ENCODE data around the gene TSC22D1. TPM values are rescaled to one million over a fixed set of nuclear protein-coding genes. Genes with fewer than 3 reads are reported as not detected.
A peak's percentile ranks its signal among the peaks of the same experiment; 100 is the strongest.
"Not testable (repeated sequence)": the region's sequence is repeated elsewhere in the genome, so short reads cannot be mapped to it uniquely, and the experiment has no call there.

The TSC22D1 gene
- total RNA-seq, 1 donor from 2014 or later = 144 TPM

DNA sequence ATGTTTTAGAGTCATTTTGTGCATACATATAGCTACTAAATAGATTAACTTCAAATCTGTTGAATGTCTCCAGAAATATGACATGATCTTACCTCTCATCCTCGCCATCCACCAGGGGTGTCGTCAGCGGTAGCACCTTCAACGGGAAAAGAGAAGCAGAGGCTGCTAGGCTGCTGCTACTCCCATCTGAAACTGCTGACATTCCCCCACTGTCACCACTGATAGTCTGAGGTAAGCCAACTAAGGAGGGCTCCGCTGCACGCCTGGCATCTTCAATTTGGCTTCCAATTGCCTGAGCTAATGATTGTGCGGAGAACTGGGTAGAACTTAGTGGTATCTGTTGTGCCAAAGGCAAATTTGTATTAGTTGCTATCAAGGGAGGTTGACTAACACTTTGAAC is 3.1 kb downstream of the TSC22D1 start:
- DNase-seq = no peak

- DNase-seq = no peak
Observed at GRCh38 chr13:44566601-44567000, 9.5 kb downstream of the TSC22D1 start.

- no peak for DNase-seq
Observed at GRCh38 chr13:44565881-44566280, 10.2 kb downstream of the TSC22D1 start.

DNA sequence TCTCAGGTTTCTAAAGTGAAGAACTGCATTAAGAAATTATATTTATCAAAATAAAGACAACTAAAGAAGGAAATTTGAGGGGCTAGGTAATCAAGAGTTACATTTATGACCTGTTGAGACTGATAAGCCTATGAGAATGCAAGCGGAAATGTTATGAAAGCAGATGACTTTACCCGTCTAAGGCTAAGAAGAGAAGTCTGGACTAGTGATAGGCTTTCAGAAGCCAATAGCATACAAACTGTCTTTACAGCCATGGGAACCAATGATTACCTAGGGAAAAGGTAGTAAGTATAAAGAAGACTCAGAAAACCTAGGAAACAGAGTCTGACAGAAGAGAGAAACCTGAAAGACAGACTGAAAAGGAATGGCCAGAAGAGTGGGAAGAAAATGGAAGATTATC is 11.2 kb downstream of the TSC22D1 start:
- DNase-seq = no peak

- DNase-seq = not testable (repeated sequence)
Observed at GRCh38 chr13:44562853-44563252, 13.3 kb downstream of the TSC22D1 start.

GRCh38 chr13:44561351-44561750 is 14.8 kb downstream of the TSC22D1 start:
- DNase-seq = no peak

DNA sequence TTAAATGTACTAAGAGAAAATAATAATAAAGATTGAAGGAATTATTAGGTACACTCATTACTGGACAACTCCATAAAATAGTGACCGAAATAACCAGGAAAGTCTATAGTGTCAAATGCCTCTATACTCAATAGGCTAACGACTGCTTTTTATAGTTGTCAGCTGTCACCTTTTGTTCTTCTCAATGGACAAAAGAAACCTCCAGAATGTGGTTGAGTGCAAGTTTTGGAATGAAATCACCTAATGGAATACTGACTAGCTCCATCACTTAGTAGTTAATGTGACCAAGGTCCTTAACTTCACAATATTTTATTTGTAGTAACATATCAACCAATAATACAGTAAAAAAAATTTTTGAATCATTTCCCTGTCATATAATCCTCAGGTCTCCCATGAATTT is 18.1 kb downstream of the TSC22D1 start:
- DNase-seq = no peak

DNA sequence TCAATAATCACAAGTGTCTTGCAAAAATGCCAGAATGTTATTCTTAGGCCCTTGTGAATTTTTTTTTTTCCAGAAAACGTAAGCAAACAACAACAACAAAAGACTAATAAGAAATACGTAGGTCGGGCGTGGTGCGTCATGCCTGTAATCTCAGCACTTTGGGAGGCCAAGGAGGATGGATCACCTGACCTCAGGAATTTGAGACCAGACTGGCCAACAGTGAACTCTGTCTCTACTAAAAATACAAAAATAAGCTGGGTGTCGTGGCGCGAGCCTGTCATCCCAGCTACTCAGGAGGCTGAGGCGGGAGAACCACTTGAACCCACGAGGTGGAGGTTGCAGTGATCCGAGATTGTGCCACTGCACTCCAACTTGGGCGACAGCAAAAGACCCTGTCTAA is 20.9 kb downstream of the TSC22D1 start:
- DNase-seq = no peak

- DNase-seq = no peak
Observed at GRCh38 chr13:44549476-44549875, 26.7 kb downstream of the TSC22D1 start.

DNA sequence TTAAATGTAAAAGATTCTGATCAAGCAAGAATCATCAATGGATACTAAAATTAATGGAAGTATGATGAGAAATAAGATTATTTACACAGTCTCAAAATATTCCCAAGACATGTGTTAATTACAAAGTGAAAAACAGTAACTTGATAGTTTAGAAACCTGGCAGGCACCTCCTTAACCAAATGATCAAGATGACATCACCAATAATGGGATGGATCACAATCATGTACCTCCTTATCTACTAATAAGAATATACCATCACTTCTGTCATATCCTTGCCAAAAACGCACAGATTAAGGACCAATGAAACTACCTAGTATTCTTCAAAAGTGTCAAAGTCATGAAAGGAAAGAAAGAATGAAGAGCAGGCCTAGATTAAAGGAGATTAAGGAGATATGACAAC is 30.0 kb downstream of the TSC22D1 start:
- no peak for DNase-seq

GRCh38 chr13:44543369-44543768 is 32.8 kb downstream of the TSC22D1 start:
- no peak for DNase-seq

DNA sequence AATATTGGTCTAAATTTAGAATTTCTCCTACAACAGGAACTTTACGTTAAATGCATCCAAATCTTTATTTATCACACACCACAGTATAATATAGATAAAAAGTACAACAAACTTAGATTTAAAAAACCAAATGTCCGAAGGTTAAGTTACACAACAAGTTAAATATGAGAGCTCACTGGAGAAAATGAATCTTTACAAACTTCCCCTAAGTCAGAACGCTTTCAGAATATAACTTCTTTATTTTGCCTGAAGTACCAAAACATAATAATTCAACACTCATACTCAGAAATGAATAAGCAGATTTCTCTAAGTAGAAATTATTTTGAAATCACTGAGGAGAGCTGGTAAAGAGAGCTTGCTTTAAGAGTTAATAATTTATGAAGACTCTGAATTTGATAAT is 33.8 kb downstream of the TSC22D1 start:
- DNase-seq = no peak

DNA sequence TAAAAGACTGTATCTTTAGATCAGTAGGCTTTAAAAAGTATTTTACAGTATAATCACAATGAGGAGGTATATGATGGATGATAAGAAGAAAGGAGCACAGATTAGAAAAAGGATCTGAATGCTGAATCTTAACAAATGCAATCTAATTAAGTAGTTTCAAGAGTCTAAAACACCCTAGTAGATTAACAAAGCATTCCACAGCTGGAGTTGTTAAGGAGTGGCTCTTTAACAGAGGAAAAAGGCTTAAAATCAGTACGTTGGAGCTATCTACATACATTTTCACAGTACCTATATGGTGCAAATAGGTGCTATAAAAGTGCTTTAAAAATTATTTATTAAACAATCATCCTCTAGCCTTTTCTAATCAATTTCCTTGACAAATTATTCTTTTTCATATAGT is 34.5 kb downstream of the TSC22D1 start:
- no peak for DNase-seq

- DNase-seq = peak; percentile 6
Observed at GRCh38 chr13:44540761-44541434, 35.2 kb downstream of the TSC22D1 start.

- DNase-seq = no peak
Observed at GRCh38 chr13:44537248-44537647, 38.9 kb downstream of the TSC22D1 start.

GRCh38 chr13:44523146-44524015 is 52.7 kb downstream of the TSC22D1 start:
- DNase-seq = peak; percentile 16

DNA sequence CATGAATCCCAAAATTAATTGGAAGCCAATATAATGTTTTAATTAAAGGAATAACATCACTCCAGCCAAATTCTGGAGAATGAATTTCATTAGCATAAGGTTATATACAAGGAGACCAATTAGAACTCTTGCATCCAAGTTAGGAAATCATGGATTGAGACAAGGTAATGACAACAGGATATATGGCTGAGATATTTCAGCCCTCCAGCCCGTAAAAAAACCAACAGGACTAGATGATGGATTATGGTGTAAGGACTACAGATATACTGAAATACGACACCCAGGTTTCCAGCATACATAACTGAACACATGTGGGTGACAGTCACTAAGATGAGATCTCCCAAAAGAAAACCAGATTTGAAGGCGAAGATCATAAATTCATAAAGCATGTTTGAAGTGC is 56.5 kb downstream of the TSC22D1 start:
- no peak for DNase-seq

DNA sequence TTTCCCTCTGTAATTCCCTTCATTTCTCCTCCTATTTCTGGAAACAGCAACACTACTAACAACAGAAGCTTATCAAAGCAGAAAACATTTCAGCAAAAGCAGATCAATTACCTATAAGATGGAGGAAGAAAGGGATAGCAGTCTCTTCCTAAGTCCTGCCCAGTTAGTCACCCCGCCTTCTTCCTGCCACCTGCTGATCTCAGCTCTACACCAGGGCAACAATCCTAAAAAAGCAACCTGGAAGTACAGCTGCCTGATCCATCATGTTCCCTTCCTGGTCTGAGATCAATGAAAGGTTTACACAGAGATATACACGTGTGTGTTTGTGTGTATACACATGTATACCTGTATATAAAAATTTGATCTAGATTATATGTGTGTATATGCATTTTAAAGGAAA is 59.4 kb downstream of the TSC22D1 start:
- DNase-seq = peak; percentile 5

DNA sequence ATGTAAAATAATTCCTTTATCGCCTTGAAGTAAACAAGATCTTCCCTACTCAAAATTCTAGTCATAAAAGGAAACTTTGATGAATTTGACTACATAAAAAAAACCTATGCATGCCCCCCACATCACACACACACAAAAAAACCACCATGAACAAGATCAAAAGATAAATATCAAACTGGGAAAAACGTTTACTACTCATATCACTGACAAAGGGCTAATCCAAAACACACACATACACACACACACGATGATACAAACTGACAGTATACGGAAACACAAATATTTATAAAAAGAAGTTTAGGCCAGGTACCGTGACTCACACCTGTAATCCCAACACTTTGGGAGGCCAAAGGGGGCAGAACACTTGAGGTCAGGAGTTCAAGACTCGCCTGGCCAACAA is 61.9 kb downstream of the TSC22D1 start:
- no peak for DNase-seq

GRCh38 chr13:44509853-44510252 is 66.3 kb downstream of the TSC22D1 start:
- not testable (repeated sequence) for DNase-seq

DNA sequence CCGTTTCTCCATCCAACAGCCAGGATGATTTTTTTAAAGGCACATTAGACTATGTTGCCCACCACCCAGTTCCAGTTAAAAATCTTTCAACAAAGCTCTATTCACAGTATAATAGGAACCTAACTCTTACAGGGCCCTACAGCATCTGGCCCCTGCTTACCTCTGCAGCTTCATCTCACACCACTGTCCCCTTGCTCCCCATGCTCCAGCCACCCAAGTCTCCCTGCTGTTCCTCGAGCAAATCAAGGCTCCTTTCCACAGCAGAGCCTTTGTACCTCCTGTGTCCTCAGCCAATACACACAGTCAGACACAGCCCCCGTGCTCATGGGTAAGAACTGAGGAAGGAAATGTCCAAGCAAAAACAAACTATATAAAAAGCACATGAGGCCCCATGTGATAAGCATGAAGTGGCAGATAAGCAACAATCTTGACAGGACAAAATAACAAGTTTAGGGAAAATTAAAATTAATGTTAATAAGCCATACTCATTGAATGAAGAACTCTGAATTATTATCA is 67.5 kb downstream of the TSC22D1 start:
- DNase-seq = no peak

DNA sequence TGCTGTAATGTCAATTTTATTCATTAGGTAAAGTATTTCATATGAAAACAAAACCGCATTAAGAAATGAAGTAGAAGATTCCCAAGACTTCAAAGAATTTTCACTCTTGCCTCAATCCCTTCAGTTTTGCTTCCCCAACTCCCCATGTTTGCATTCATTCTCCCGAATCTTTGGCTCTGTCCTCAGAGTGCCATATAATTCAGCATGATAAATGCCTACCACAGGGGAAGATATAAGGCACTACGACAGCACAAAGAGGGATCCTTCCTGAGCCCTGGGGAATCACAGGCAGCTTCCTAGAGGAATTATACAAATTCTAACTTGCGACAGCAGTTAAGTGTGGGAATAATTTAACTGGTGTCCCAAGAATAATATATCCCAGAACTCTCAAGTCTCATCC is 68.5 kb downstream of the TSC22D1 start:
- no peak for DNase-seq

- DNase-seq = no peak
Observed at GRCh38 chr13:44506719-44507118, 69.4 kb downstream of the TSC22D1 start.

GRCh38 chr13:44506251-44506650 is 69.9 kb downstream of the TSC22D1 start:
- no peak for DNase-seq
